K562 (cell line): ENCODE measurements around the gene CCDC9. TPM values are rescaled to one million over a fixed set of nuclear protein-coding genes. Genes with fewer than 3 reads are reported as not detected.

Source experiments
- CBFA2T2 ChIP-seq: fragments of 450-650 bp; conservative IDR thresholded peaks from 2 replicates; pipeline ENCODE4 v1.6.1; 2017; ENCODE audit warnings: mild to moderate bottlenecking
- CHCHD3 ChIP-seq: fragments of 250-450 bp; sonication (Bioruptor Pico); IDR thresholded peaks from 2 replicates; pipeline ENCODE4 v2.1.2; 2022; ENCODE audit warnings: mild to moderate bottlenecking
- DMBX1 ChIP-seq: fragments of 250-450 bp; sonication (Bioruptor Pico); IDR thresholded peaks from 2 replicates; pipeline ENCODE4 v1.8.0; 2022; ENCODE audit warnings: inconsistent platforms, mild to moderate bottlenecking, moderate library complexity, borderline replicate concordance
- FOXJ3 ChIP-seq: sonication (generic); formaldehyde crosslinking; IDR thresholded peaks from 2 replicates; pipeline ENCODE4 v1.4.0; 2020; ENCODE audit warnings: mild to moderate bottlenecking, missing genetic modification reagents
- HDAC2 ChIP-seq: fragments of 450-650 bp; IDR thresholded peaks from 2 replicates; pipeline ENCODE4 v1.6.1; 2016; ENCODE audit warnings: mild to moderate bottlenecking
- IFI16 ChIP-seq: fragments of 250-450 bp; sonication (Bioruptor Pico); IDR thresholded peaks from 2 replicates; pipeline ENCODE4 v2.1.2; 2022; ENCODE audit warnings: mild to moderate bottlenecking, inconsistent platforms
- JUND ChIP-seq, 2 experiments: IDR thresholded peaks; 2 replicates in 1 of 2; 3 replicates in 1 of 2; pipeline ENCODE4 v1.6.1; 2011; ENCODE audit warnings: borderline replicate concordance in 2 of 2, low read depth in 2 of 2, low read length in 2 of 2, improper control_type of control experiment in 1 of 2, missing biosample characterization in 1 of 2, missing genetic modification characterization in 1 of 2, missing genetic modification reagents in 1 of 2
- LARP7 ChIP-seq: fragments of 450-650 bp; IDR thresholded peaks from 2 replicates; pipeline ENCODE4 v1.6.1; 2016
- MGA ChIP-seq: fragments of 450-650 bp; IDR thresholded peaks from 2 replicates; pipeline ENCODE4 v1.6.1; 2016; ENCODE audit warnings: mild to moderate bottlenecking, moderate library complexity
- NFIC ChIP-seq: fragments of 450-650 bp; IDR thresholded peaks from 2 replicates; pipeline ENCODE4 v1.6.1; 2017; ENCODE audit warnings: mild to moderate bottlenecking, inconsistent platforms
- NR1H2 ChIP-seq: sonication (generic); formaldehyde crosslinking; IDR thresholded peaks from 2 replicates; pipeline ENCODE4 v1.4.0; 2020; ENCODE audit warnings: mild to moderate bottlenecking, missing genetic modification reagents
- NR2C1 ChIP-seq, 2 experiments: fragments of 450-650 bp; IDR thresholded peaks; 2 replicates each; pipeline ENCODE4 v1.6.1; 2017; ENCODE audit warnings: mild to moderate bottlenecking in 2 of 2, antibody characterized with exemption in 1 of 2, inconsistent platforms in 1 of 2, missing compliant biosample characterization in 1 of 2, missing genetic modification characterization in 1 of 2
- POLR2B ChIP-seq: fragments of 450-650 bp; IDR thresholded peaks from 2 replicates; pipeline ENCODE4 v1.6.1; 2018; ENCODE audit warnings: low read depth; ENCODE audit not compliant: partially characterized antibody
- RFX7 ChIP-seq: fragments of 250-450 bp; sonication (Bioruptor Pico); IDR thresholded peaks from 2 replicates; pipeline ENCODE4 v1.5.1; 2021; ENCODE audit warnings: mild to moderate bottlenecking
- SMARCE1 ChIP-seq: fragments of 450-650 bp; IDR thresholded peaks from 2 replicates; pipeline ENCODE4 v1.7.1; 2016; ENCODE audit warnings: mild to moderate bottlenecking
- TAF9B ChIP-seq: fragments of 450-650 bp; IDR thresholded peaks from 2 replicates; pipeline ENCODE4 v1.6.1; 2018; ENCODE audit warnings: mild to moderate bottlenecking; ENCODE audit not compliant: partially characterized antibody
- TFAM ChIP-seq: fragments of 250-450 bp; sonication (Bioruptor Pico); conservative IDR thresholded peaks from 2 replicates; pipeline ENCODE4 v1.5.0; 2021; ENCODE audit warnings: mild to moderate bottlenecking, moderate library complexity
- ZNF175 ChIP-seq: fragments of 200-800 bp; sonication (Bioruptor generic); IDR thresholded peaks from 2 replicates; pipeline ENCODE4 v1.6.1; 2016; ENCODE audit warnings: low read depth, mild to moderate bottlenecking, missing genetic modification characterization, missing compliant biosample characterization
- polyA plus RNA-seq, 8 experiments: library from polyadenylated mRNA; depleted of rRNA in 4 of 8; stranded (reverse) in 5 of 8; unstranded in 3 of 8; fragments of >200 nt; fragmentation: Nextera tagmentation in 2 of 8; fragmentation: Illumina TruSeq in 1 of 8; extraction: Ambion mirVana in 2 of 8; extraction: Trizol in 1 of 8; gene quantifications; 2 replicates each; pipeline versions ENCODE4 v1.2.1 to v1.2.3, GENCODE V29; 2011 to 2014; ENCODE audit warnings: inconsistent platforms in 1 of 8, missing spikeins in 1 of 8
- total RNA-seq, 7 experiments: library from RNA; depleted of rRNA in 6 of 7; stranded (reverse); fragments of >200 nt in 6 of 7; fragmentation: Illumina TruSeq in 2 of 7; extraction: Trizol in 2 of 7; gene quantifications; 2 replicates each; pipeline versions ENCODE4 v1.2.1 to v1.2.3, GENCODE V29; 2011 to 2021; ENCODE audit warnings: low replicate concordance in 1 of 7

The CCDC9 gene
- total and polyA plus RNA-seq, 9 of the 15 experiments (the other 6 are each of a cell fraction or from before 2014, with no cell fraction given), result 0.23 to 38.6 (median 8.4) TPM

- no peak for TF ChIP-seq LARP7
- peak; percentile 71 for TF ChIP-seq NR2C1 (IDR thresholded peaks at IDR 0.05)
- peak; percentile 61; the same call in 1 of the 2 replicates for TF ChIP-seq NR2C1 (tag; IDR thresholded peaks at IDR 0.05)
- no peak for TF ChIP-seq DMBX1 (CRISPR knock-in tag)
- TF ChIP-seq NFIC, result no peak
- no peak for TF ChIP-seq CHCHD3 (CRISPR knock-in tag)
- TF ChIP-seq NR1H2 (CRISPR knock-in tag), result 0 out of 2 replicates have a peak, but pooled peaks have one; percentile 44
- TF ChIP-seq TAF9B, result peak; percentile 68
- TF ChIP-seq IFI16 (CRISPR knock-in tag), result no peak
- no peak for TF ChIP-seq FOXJ3 (CRISPR knock-in tag)
- TF ChIP-seq TFAM (CRISPR knock-in tag), result no peak
- peak; percentile 80 for TF ChIP-seq POLR2B
- TF ChIP-seq ZNF175 (CRISPR knock-in tag), result 0 out of 2 replicates have a peak, but pooled peaks have one; percentile 9
- peak; percentile 53 for TF ChIP-seq JUND (IDR thresholded peaks at IDR 0.05; ENCODE audit: borderline replicate concordance, low read depth, low read length)
- TF ChIP-seq JUND (tag; IDR thresholded peaks at IDR 0.05; ENCODE audit: borderline replicate concordance, low read depth, low read length), result no peak
- no peak for TF ChIP-seq RFX7 (CRISPR knock-in tag)
- peak; percentile 74 for TF ChIP-seq CBFA2T2
- TF ChIP-seq HDAC2, result no peak
- TF ChIP-seq MGA, result no peak; the same call in 1 of the 2 replicates
- peak; percentile 20; the same call in 1 of the 2 replicates for TF ChIP-seq SMARCE1
Measured at GRCh38 chr19:47255879-47256692, at the start of gene CCDC9 (continued).
